Body of pancreas (tissue), 4 donors: Measurements from ENCODE around the gene TTLL11.

Source experiments
- POLR2A ChIP-seq, 3 donors: fragments of 450-650 bp; IDR thresholded peaks; one replicate each; pipeline ENCODE4 v1.6.1; 2016; ENCODE audit warnings: antibody characterized with exemption in 3 of 3, mild to moderate bottlenecking in 2 of 3
- TF ChIP-seq, protein P1 (sequence below), 7 experiments: fragments of 450-650 bp in 4 of 7; fragments of 200-600 bp in 3 of 7; sonication (generic) in 3 of 7; IDR thresholded peaks; one replicate each; pipeline ENCODE4 v1.5.1; 2016 to 2019; ENCODE audit warnings: antibody characterized with exemption in 7 of 7

DNA sequence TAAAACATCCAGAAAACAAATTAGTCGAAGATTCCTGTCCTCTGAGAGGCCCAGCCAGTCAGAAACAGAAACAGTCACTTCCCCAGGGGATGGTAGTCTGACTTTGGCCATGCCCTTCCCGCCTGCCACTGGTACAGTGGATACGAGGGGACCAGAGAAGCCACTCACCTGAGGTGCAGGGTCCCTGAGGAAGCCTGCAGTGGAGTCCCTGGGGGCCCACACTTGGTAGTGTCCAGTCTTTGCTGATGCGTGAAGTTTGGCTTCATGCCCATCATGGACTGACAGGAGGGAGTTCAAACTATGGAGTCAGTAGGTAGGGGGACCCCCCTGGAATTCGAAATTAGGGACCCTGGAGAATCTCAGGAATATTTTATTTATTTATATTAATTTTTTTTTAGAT, 294.2 kb downstream of the TTLL11 start:
- TF ChIP-seq, protein P1, sequence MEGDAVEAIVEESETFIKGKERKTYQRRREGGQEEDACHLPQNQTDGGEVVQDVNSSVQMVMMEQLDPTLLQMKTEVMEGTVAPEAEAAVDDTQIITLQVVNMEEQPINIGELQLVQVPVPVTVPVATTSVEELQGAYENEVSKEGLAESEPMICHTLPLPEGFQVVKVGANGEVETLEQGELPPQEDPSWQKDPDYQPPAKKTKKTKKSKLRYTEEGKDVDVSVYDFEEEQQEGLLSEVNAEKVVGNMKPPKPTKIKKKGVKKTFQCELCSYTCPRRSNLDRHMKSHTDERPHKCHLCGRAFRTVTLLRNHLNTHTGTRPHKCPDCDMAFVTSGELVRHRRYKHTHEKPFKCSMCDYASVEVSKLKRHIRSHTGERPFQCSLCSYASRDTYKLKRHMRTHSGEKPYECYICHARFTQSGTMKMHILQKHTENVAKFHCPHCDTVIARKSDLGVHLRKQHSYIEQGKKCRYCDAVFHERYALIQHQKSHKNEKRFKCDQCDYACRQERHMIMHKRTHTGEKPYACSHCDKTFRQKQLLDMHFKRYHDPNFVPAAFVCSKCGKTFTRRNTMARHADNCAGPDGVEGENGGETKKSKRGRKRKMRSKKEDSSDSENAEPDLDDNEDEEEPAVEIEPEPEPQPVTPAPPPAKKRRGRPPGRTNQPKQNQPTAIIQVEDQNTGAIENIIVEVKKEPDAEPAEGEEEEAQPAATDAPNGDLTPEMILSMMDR (IDR thresholded peaks at IDR 0.05), result no peak
- TF ChIP-seq POLR2A (IDR thresholded peaks at IDR 0.05), result no peak
